GM12878 (cell line): ENCODE results near the gene LHFPL2. TPM values are rescaled to one million over a fixed set of nuclear protein-coding genes. Genes with fewer than 3 reads are reported as not detected.

Source experiments
- ATAC-seq: fragments of 200-7000 bp; cut with Tn5 transposase; 3 replicates; pipeline ENCODE4 v1.9.1; 2020; ENCODE audit warnings: mild to moderate bottlenecking, moderate library complexity
- BruUV-seq: library from RNA; stranded (reverse); fragments of 400-500 nt; replicated peaks from 2 replicates; lab custom pipeline; 2021; lab: Mats Ljungman, UMichigan
- CTCF ChIA-PET: fragments of 300-600 bp; sonication (Branson Sonifier 250); formaldehyde crosslinking; extraction: SDS; loops from one replicate; lab custom pipeline; 2021; ENCODE audit warnings: inconsistent platforms; lab: Yijun Ruan, JAX
- POLR2A ChIA-PET: fragments of 350-600 bp; formaldehyde crosslinking; extraction: SDS; loops from one replicate; lab custom pipeline; 2021; ENCODE audit warnings: inconsistent platforms; lab: Charles Lee
- RAD21 ChIA-PET: fragments of 300-600 bp; sonication (Branson Sonifier 250); formaldehyde crosslinking; loops from one replicate; lab custom pipeline; 2023; ENCODE audit warnings: antibody characterized with exemption; ENCODE audit not compliant: unreplicated experiment; lab: Charles Lee
- SMC1A ChIA-PET: fragments of 300-600 bp; sonication (Branson Sonifier 250); formaldehyde crosslinking; loops from one replicate; lab custom pipeline; 2023; ENCODE audit not compliant: unreplicated experiment, uncharacterized antibody; lab: Charles Lee
- DNase-seq: peaks from one replicate; pipeline ENCODE4 v3.0.0-alpha.2; 2011; ENCODE audit warnings: low read depth, low spot score
- FAIRE-seq: peaks from 3 replicates; lab custom pipeline; 2011; peaks lifted over from hg19 to GRCh38; lab: Jason Lieb, UNC
- H2AFZ ChIP-seq: 2 replicates; pipeline ENCODE4 v1.6.0; 2011; ENCODE audit warnings: low read depth, low read length, control low read depth; ENCODE audit not compliant: control insufficient read depth
- H3K27ac ChIP-seq: 2 replicates; pipeline ENCODE4 v1.5.1; 2011; ENCODE audit warnings: control low read depth; ENCODE audit not compliant: control insufficient read depth, insufficient read depth
- H3K27me3 ChIP-seq, 2 experiments: replicated peaks in 1 of 2; 2 replicates each; pipeline versions ENCODE4 v1.6.0 to v1.6.1; 2011; ENCODE audit warnings: low read length in 1 of 2; ENCODE audit not compliant: control insufficient read depth in 2 of 2, insufficient read depth in 2 of 2
- H3K36me3 ChIP-seq, 2 experiments: 2 replicates each; pipeline ENCODE4 v1.5.1; 2011; ENCODE audit warnings: low read length in 1 of 2; ENCODE audit not compliant: control insufficient read depth in 2 of 2, insufficient read depth in 2 of 2
- H3K4me1 ChIP-seq: 2 replicates; pipeline ENCODE4 v1.6.1; 2011; ENCODE audit warnings: mild to moderate bottlenecking, low read length, moderate library complexity, mixed read lengths; ENCODE audit not compliant: control insufficient read depth, insufficient read depth
- H3K4me2 ChIP-seq: 2 replicates; pipeline ENCODE4 v1.6.0; 2011; ENCODE audit warnings: control low read depth; ENCODE audit not compliant: control insufficient read depth, insufficient read depth
- H3K4me3 ChIP-seq: fragments of 200-600 bp; sonication (generic); 2 replicates; pipeline ENCODE4 v1.5.1; 2016
- H3K79me2 ChIP-seq: 2 replicates; pipeline ENCODE4 v1.6.0; 2011; ENCODE audit warnings: low read length; ENCODE audit not compliant: control insufficient read depth, insufficient read depth
- H3K9ac ChIP-seq: 2 replicates; pipeline ENCODE4 v1.8.0; 2011; ENCODE audit warnings: low read length, control low read depth, mixed read lengths; ENCODE audit not compliant: control insufficient read depth, insufficient read depth
- H3K9me3 ChIP-seq: replicated peaks from 3 replicates; pipeline ENCODE4 v1.5.1; 2011; ENCODE audit warnings: mild to moderate bottlenecking, low read length; ENCODE audit not compliant: control insufficient read depth, insufficient read depth
- H4K20me1 ChIP-seq: 2 replicates; pipeline ENCODE4 v1.6.0; 2011; ENCODE audit not compliant: control insufficient read depth, insufficient read depth
- CEBPB ChIP-seq, 2 experiments: fragments of 150-350 bp in 1 of 2; IDR thresholded peaks; 2 replicates each; pipeline ENCODE4 v1.6.1; 2012 to 2014; ENCODE audit warnings: low read depth in 2 of 2, low read length in 2 of 2, borderline replicate concordance in 1 of 2, inconsistent platforms in 1 of 2
- SREBF2 ChIP-seq: IDR thresholded peaks from 2 replicates; pipeline ENCODE4 v1.6.1; 2012; ENCODE audit warnings: mild to moderate bottlenecking, low read length
- TARDBP ChIP-seq: IDR thresholded peaks from 2 replicates; pipeline ENCODE4 v1.6.1; 2016; ENCODE audit warnings: borderline replicate concordance
- YBX1 ChIP-seq: fragments of 450-650 bp; IDR thresholded peaks from 2 replicates; pipeline ENCODE4 v1.6.1; 2016; ENCODE audit warnings: antibody characterized with exemption
- ZNF207 ChIP-seq: fragments of 450-650 bp; IDR thresholded peaks from 2 replicates; pipeline ENCODE4 v1.6.1; 2014; ENCODE audit warnings: antibody characterized with exemption, mild to moderate bottlenecking, borderline replicate concordance
- ZNF384 ChIP-seq: IDR thresholded peaks from 2 replicates; pipeline ENCODE4 v1.6.1; 2012; ENCODE audit warnings: low read depth, mild to moderate bottlenecking, low read length, improper control_type of control experiment, borderline replicate concordance
- WGBS: methylation state at CpG from one replicate; pipeline ENCODE4 v1.1.6; 2016; ENCODE audit warnings: low lambda C conversion rate; ENCODE audit not compliant: insufficient replicate concordance, insufficient coverage; ENCODE audit errors: missing lambda C conversion rate; 5-methylcytosine and 5-hydroxymethylcytosine counted together
- in situ Hi-C: fragments of 300-500 bp; cut with MboI; formaldehyde crosslinking; loops from 9 replicates; pipeline ENCODE4 v1.14.3; 2018; ENCODE audit warnings: mixed read lengths
- intact Hi-C: fragments of 100-400 bp; cut with micrococcal nuclease; formaldehyde crosslinking; loops from one replicate; pipeline ENCODE4 v1.14.2; 2022; ENCODE audit not compliant: unreplicated experiment
- polyA plus RNA-seq, 11 experiments: library from polyadenylated mRNA; depleted of rRNA in 4 of 11; unstranded in 6 of 11; stranded (reverse) in 5 of 11; fragments of >200 nt; fragmentation: Nextera tagmentation in 4 of 11; fragmentation: Illumina TruSeq in 1 of 11; extraction: Ambion mirVana in 4 of 11; extraction: Trizol in 1 of 11; gene quantifications; 1 replicate in 1 of 11; 2 replicates in 10 of 11; pipeline versions ENCODE4 v1.2.1 to v1.2.3, GENCODE V29; 2011 to 2016; ENCODE audit warnings: inconsistent platforms in 2 of 11, missing spikeins in 2 of 11, low read depth in 1 of 11
- total RNA-seq, 4 experiments: library from RNA; depleted of rRNA in 3 of 4; stranded (reverse); fragments of >200 nt in 3 of 4; fragmentation: Illumina TruSeq in 1 of 4; extraction: Trizol in 1 of 4; gene quantifications; 2 replicates each; pipeline versions ENCODE4 v1.2.1 to v1.2.3, GENCODE V29; 2013 to 2021
- TF ChIP-seq, protein P1 (sequence below): fragments of 150-350 bp; IDR thresholded peaks from 2 replicates; pipeline ENCODE4 v1.6.1; 2016; ENCODE audit warnings: low read depth, low read length

Gene LHFPL2
- total and polyA plus RNA-seq, 10 of the 15 experiments (the other 5 are each of a cell fraction or from before 2014, with no cell fraction given): 4.1 to 21.8 (median 12.5) TPM

DNA sequence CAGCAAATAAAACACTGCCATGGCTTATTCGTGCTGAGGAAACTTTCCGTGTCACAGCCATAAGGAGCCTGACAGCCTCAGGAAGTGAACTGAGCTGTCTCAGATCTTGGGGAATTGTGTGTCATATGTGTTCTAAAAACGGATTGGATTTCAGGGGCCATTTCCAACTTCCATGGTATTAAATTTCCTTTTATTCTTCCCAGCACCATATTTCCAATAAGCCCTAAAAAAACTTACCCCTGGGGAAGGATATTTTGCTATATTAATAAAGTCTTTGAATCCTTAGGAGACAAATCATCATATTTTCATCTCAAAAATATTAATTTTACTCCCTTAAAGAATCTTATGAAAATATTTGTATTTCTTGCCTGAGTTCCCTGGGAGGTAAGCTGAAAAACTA is 93.9 kb downstream of the LHFPL2 start:
- H2AFZ ChIP-seq: no peak overlapping the region
- no peak overlapping the region for H3K27ac ChIP-seq
- no peak overlapping the region for H3K4me2 ChIP-seq
- no peak overlapping the region for H3K9ac ChIP-seq
- DNase-seq: no peak
- TF ChIP-seq ZNF384 (no peak), SREBF2 (no peak), TARDBP (no peak), YBX1 (no peak), CEBPB (IDR thresholded peaks at IDR 0.05; ENCODE audit: borderline replicate concordance in 1 of 2, low read depth in 2 of 2, low read length in 2 of 2) (no peak), ZNF207 (no peak)
- TF ChIP-seq, protein P1, sequence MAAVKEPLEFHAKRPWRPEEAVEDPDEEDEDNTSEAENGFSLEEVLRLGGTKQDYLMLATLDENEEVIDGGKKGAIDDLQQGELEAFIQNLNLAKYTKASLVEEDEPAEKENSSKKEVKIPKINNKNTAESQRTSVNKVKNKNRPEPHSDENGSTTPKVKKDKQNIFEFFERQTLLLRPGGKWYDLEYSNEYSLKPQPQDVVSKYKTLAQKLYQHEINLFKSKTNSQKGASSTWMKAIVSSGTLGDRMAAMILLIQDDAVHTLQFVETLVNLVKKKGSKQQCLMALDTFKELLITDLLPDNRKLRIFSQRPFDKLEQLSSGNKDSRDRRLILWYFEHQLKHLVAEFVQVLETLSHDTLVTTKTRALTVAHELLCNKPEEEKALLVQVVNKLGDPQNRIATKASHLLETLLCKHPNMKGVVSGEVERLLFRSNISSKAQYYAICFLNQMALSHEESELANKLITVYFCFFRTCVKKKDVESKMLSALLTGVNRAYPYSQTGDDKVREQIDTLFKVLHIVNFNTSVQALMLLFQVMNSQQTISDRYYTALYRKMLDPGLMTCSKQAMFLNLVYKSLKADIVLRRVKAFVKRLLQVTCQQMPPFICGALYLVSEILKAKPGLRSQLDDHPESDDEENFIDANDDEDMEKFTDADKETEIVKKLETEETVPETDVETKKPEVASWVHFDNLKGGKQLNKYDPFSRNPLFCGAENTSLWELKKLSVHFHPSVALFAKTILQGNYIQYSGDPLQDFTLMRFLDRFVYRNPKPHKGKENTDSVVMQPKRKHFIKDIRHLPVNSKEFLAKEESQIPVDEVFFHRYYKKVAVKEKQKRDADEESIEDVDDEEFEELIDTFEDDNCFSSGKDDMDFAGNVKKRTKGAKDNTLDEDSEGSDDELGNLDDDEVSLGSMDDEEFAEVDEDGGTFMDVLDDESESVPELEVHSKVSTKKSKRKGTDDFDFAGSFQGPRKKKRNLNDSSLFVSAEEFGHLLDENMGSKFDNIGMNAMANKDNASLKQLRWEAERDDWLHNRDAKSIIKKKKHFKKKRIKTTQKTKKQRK: no peak
- FAIRE-seq: no peak
- in situ Hi-C loops: no loop called here
- no peaks in the 10 kb centered on the region for H3K79me2 ChIP-seq
- H3K4me1 ChIP-seq: peaks cover 11% of the 10 kb centered on the region
- RAD21 ChIA-PET: interaction anchor here (2.0 kb wide), 1 partner anchor 11 kb away, joined by 5 read pairs; no protein-coding TSS in a partner anchor
- intact Hi-C loops: no loop called here
- no peaks in the 10 kb centered on the region for H4K20me1 ChIP-seq
- no peaks in the 10 kb centered on the region for H3K27me3 ChIP-seq
- CTCF ChIA-PET: no interaction called here
- ATAC-seq: no peak
- WGBS: 71% methylated on average over 3 of the region's 3 CpGs
- POLR2A ChIA-PET: interaction anchor here (1.4 kb wide), 1 partner anchor 12 kb away, joined by 3 read pairs; no protein-coding TSS in a partner anchor
- BruUV-seq: no TSS peak
- no peaks in the 10 kb centered on the region for H3K36me3 ChIP-seq
- H3K4me3 ChIP-seq: no peak overlapping the region
- SMC1A ChIA-PET: interaction anchor here (0.8 to 1.7 kb wide), 5 partner anchors 9 to 39 kb away, joined by 3 to 6 read pairs (median 3); no protein-coding TSS in a partner anchor
- no peaks in the 10 kb centered on the region for H3K9me3 ChIP-seq
